WTC11 (cell line): Measurements from ENCODE around the gene MCRS1. TPM values are rescaled to one million over a fixed set of nuclear protein-coding genes. Genes with fewer than 3 reads are reported as not detected.

ENCODE experiments used
- ATAC-seq: fragments of 200-7000 bp; cut with Tn5 transposase; 2 replicates; pipeline ENCODE4 v1.10.0; 2021; ENCODE audit warnings: mild to moderate bottlenecking, moderate library complexity
- CTCF ChIA-PET: fragments of 300-600 bp; sonication (Branson Sonifier 250); formaldehyde crosslinking; loops from one replicate; lab custom pipeline; 2021; ENCODE audit warnings: antibody characterized with exemption; lab: Charles Lee
- POLR2A ChIA-PET: fragments of 350-600 bp; sonication (Branson Sonifier 250); formaldehyde crosslinking; loops from one replicate; lab custom pipeline; 2021; ENCODE audit warnings: antibody characterized with exemption; lab: Charles Lee
- DNase-seq: peaks from one replicate; pipeline ENCODE4 v3.0.0; 2021; ENCODE audit warnings: low spot score
- H3K27ac Mint-ChIP-seq: 2 replicates; pipeline ENCODE4 v1.8.0; 2021; ENCODE audit warnings: mixed read lengths
- H3K27me3 Mint-ChIP-seq: 2 replicates; pipeline ENCODE4 v1.8.0; 2021; ENCODE audit warnings: low read depth, mild to moderate bottlenecking, moderate library complexity, mixed read lengths
- H3K36me3 Mint-ChIP-seq: 2 replicates; pipeline ENCODE4 v1.8.0; 2021; ENCODE audit warnings: mixed read lengths
- H3K4me1 Mint-ChIP-seq: 2 replicates; pipeline ENCODE4 v1.8.0; 2022; ENCODE audit warnings: mixed read lengths
- H3K4me3 Mint-ChIP-seq: 2 replicates; pipeline ENCODE4 v1.8.0; 2021; ENCODE audit warnings: mild to moderate bottlenecking, moderate library complexity, mixed read lengths
- H3K9me3 Mint-ChIP-seq: 2 replicates; pipeline ENCODE4 v1.8.0; 2021; ENCODE audit warnings: mixed read lengths
- AR ChIP-seq: fragments of 250-450 bp; sonication (Bioruptor Pico); IDR thresholded peaks from 2 replicates; pipeline ENCODE4 v1.9.0; 2021; ENCODE audit warnings: mild to moderate bottlenecking
- ARID4B ChIP-seq: sonication (generic); formaldehyde crosslinking; IDR thresholded peaks from 2 replicates; pipeline ENCODE4 v1.8.0; 2023; ENCODE audit warnings: missing genetic modification reagents, mild to moderate bottlenecking, borderline replicate concordance
- ATF1 ChIP-seq: sonication (generic); formaldehyde crosslinking; IDR thresholded peaks from 2 replicates; pipeline ENCODE4 v1.8.1; 2023; ENCODE audit warnings: mild to moderate bottlenecking, moderate library complexity, missing genetic modification reagents
- FOXP1 ChIP-seq: sonication (generic); formaldehyde crosslinking; IDR thresholded peaks from 2 replicates; pipeline ENCODE4 v1.8.0; 2022; ENCODE audit warnings: missing genetic modification reagents, mild to moderate bottlenecking, moderate library complexity, borderline replicate concordance
- NR3C1 ChIP-seq: sonication (generic); formaldehyde crosslinking; conservative IDR thresholded peaks from 2 replicates; pipeline ENCODE4 v1.8.1; 2023; ENCODE audit warnings: low read depth, mild to moderate bottlenecking, missing genetic modification reagents
- TCF7 ChIP-seq: sonication (generic); formaldehyde crosslinking; IDR thresholded peaks from 2 replicates; pipeline ENCODE4 v1.8.0; 2022; ENCODE audit warnings: mild to moderate bottlenecking, low read depth, missing genetic modification reagents, moderate library complexity
- TEAD4 ChIP-seq: sonication (generic); formaldehyde crosslinking; IDR thresholded peaks from 2 replicates; pipeline ENCODE4 v1.8.0; 2022; ENCODE audit warnings: mild to moderate bottlenecking, missing genetic modification reagents
- ZNF512 ChIP-seq: sonication (generic); formaldehyde crosslinking; IDR thresholded peaks from 2 replicates; pipeline ENCODE4 v1.8.1; 2022; ENCODE audit warnings: missing genetic modification reagents, borderline replicate concordance
- ZSCAN18 ChIP-seq: fragments of 250-450 bp; sonication (Bioruptor Pico); IDR thresholded peaks from 2 replicates; pipeline ENCODE4 v2.1.2; 2022; ENCODE audit warnings: mild to moderate bottlenecking, moderate library complexity
- total RNA-seq: library from RNA; stranded (reverse); gene quantifications from 3 replicates; pipeline ENCODE4 v1.2.3, GENCODE V29; 2021
- TF ChIP-seq, protein P1 (sequence below): sonication (generic); formaldehyde crosslinking; IDR thresholded peaks from 2 replicates; pipeline ENCODE4 v1.8.1; 2022; ENCODE audit warnings: mild to moderate bottlenecking, moderate library complexity, missing genetic modification reagents
- TF ChIP-seq, protein P2 (sequence below): sonication (generic); formaldehyde crosslinking; conservative IDR thresholded peaks from 2 replicates; pipeline ENCODE4 v1.8.1; 2023; ENCODE audit warnings: mild to moderate bottlenecking, low read depth, missing genetic modification reagents, moderate library complexity
- TF ChIP-seq, protein P3 (sequence below): fragments of 250-450 bp; sonication (Bioruptor Pico); conservative IDR thresholded peaks from 2 replicates; pipeline ENCODE4 v1.9.0; 2021; ENCODE audit warnings: mild to moderate bottlenecking

MCRS1 gene
- total RNA-seq, 1 experiment from 2014 or later = 105 TPM

- no peak for DNase-seq
- H3K4me1 Mint-ChIP-seq = peaks cover 40% of the 10 kb centered on the region
- CTCF ChIA-PET = interaction anchor here (0.9 to 4.7 kb wide), 4 partner anchors 12 to 244 kb away, joined by 3 to 26 read pairs (median 8); no protein-coding TSS in a partner anchor
Measured at GRCh38 chr12:49541140-49541861, 26.6 kb downstream of the MCRS1 start.

More at GRCh38 chr12:49541140-49541861, 26.6 kb downstream of the MCRS1 start:
- no peak overlapping the region for H3K4me3 Mint-ChIP-seq
- TF ChIP-seq TCF7 (no peak), NR3C1 (CRISPR knock-in tag) (no peak), FOXP1 (CRISPR knock-in tag) (no peak), ATF1 (no peak), AR (no peak), ZSCAN18 (CRISPR knock-in tag) (no peak), ARID4B (CRISPR knock-in tag) (no peak), ZNF512 (CRISPR knock-in tag) (no peak), TEAD4 (CRISPR knock-in tag) (no peak)
- TF ChIP-seq, protein P1, sequence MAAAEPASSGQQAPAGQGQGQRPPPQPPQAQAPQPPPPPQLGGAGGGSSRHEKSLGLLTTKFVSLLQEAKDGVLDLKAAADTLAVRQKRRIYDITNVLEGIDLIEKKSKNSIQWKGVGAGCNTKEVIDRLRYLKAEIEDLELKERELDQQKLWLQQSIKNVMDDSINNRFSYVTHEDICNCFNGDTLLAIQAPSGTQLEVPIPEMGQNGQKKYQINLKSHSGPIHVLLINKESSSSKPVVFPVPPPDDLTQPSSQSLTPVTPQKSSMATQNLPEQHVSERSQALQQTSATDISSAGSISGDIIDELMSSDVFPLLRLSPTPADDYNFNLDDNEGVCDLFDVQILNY (CRISPR knock-in tag) = no peak
- TF ChIP-seq, protein P2, sequence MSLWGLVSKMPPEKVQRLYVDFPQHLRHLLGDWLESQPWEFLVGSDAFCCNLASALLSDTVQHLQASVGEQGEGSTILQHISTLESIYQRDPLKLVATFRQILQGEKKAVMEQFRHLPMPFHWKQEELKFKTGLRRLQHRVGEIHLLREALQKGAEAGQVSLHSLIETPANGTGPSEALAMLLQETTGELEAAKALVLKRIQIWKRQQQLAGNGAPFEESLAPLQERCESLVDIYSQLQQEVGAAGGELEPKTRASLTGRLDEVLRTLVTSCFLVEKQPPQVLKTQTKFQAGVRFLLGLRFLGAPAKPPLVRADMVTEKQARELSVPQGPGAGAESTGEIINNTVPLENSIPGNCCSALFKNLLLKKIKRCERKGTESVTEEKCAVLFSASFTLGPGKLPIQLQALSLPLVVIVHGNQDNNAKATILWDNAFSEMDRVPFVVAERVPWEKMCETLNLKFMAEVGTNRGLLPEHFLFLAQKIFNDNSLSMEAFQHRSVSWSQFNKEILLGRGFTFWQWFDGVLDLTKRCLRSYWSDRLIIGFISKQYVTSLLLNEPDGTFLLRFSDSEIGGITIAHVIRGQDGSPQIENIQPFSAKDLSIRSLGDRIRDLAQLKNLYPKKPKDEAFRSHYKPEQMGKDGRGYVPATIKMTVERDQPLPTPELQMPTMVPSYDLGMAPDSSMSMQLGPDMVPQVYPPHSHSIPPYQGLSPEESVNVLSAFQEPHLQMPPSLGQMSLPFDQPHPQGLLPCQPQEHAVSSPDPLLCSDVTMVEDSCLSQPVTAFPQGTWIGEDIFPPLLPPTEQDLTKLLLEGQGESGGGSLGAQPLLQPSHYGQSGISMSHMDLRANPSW (CRISPR knock-in tag) = no peak
- TF ChIP-seq, protein P3, sequence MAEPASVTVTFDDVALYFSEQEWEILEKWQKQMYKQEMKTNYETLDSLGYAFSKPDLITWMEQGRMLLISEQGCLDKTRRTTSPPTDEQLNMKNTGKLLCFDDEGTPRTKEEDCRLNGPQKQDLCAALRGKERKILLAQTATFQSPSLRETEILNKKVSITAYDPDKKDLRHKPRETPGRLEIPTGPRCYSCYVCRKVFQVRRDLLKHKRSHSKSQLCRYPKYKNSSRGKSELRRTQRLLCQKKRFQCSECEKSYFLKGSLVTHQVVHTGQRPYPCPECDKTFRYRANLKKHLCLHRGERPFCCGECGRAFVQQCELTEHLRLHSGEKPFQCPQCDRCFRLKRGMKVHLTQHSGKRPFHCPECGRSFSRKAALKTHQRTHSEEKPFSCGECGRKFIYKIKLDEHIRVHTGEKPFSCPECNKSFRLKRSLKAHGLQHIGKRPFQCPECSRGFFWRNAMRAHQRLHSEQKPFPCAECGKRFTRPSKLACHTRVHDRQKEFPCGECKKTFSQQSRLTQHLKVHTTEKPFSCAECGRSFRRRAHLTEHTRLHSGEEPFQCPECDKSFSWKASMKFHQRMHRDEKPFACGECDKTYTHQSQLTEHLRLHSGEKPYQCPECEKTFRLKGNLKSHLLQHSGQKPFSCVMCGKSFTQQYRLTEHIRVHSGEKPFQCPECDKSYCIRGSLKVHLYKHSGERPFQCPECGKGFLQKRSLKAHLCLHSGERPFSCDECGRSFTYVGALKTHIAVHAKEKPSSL = no peak
- TF ChIP-seq, all 79 proteins: peak for 0
- no peaks in the 10 kb centered on the region for H3K9me3 Mint-ChIP-seq
- H3K27me3 Mint-ChIP-seq = peaks cover 95% of the 10 kb centered on the region
- POLR2A ChIA-PET = no interaction called here
- H3K27ac Mint-ChIP-seq = no peak overlapping the region
- H3K36me3 Mint-ChIP-seq = no peaks in the 10 kb centered on the region
- ATAC-seq = no peak
